HG03108 (cell line): ENCODE results near the gene RNF10.
"Not testable (repeated sequence)": the region's sequence is repeated elsewhere in the genome, so short reads cannot be mapped to it uniquely, and the experiment has no call there.

Experiments
- ATAC-seq: cut with Tn5 transposase; IDR thresholded peaks from one replicate; pipeline ENCODE4 v1.9.1; 2021; ENCODE audit warnings: moderate library complexity; ENCODE audit not compliant: unreplicated experiment

RNF10 gene

GRCh38 chr12:120534203-120534702 lies at the start of gene RNF10:
Gene RNF10 (plus strand): TSS chr12:120534356. CDS start chr12:120534812, 456 bp downstream.
- ATAC-seq, result peak; percentile 53

- no peak for ATAC-seq
Measured at GRCh38 chr12:120485961-120486881, 47.9 kb upstream of the RNF10 start.

GRCh38 chr12:120487552-120487951 lies 46.6 kb upstream of the RNF10 start:
- not testable (repeated sequence) for ATAC-seq

GRCh38 chr12:120488057-120488640 lies 46.0 kb upstream of the RNF10 start:
- no peak for ATAC-seq

GRCh38 chr12:120489018-120489417 lies 45.1 kb upstream of the RNF10 start:
- no peak for ATAC-seq

GRCh38 chr12:120490325-120490724 lies 43.8 kb upstream of the RNF10 start:
- no peak for ATAC-seq

- no peak for ATAC-seq
Measured at GRCh38 chr12:120490833-120491512, 43.2 kb upstream of the RNF10 start.

GRCh38 chr12:120495186-120495730 lies 38.9 kb upstream of the RNF10 start:
- ATAC-seq, result no peak

GRCh38 chr12:120495731-120496412 lies 38.3 kb upstream of the RNF10 start, which contains the start of gene DYNLL1:
Gene DYNLL1 (plus strand): TSS chr12:120496113. CDS start chr12:120496422, 309 bp downstream.
- ATAC-seq, result peak; percentile 91

- ATAC-seq, result no peak
Measured at GRCh38 chr12:120496413-120497340, 37.5 kb upstream of the RNF10 start.

GRCh38 chr12:120497524-120498150 lies 36.5 kb upstream of the RNF10 start:
- ATAC-seq, result no peak

- no peak for ATAC-seq
Measured at GRCh38 chr12:120498870-120499515, 35.2 kb upstream of the RNF10 start.

GRCh38 chr12:120500581-120500980 lies 33.6 kb upstream of the RNF10 start:
- ATAC-seq, result no peak

- no peak for ATAC-seq
Measured at GRCh38 chr12:120504587-120504986, 29.6 kb upstream of the RNF10 start.

GRCh38 chr12:120508537-120508936 lies 25.6 kb upstream of the RNF10 start:
- ATAC-seq, result no peak

- no peak for ATAC-seq
Measured at GRCh38 chr12:120514002-120514401, 20.2 kb upstream of the RNF10 start.

- ATAC-seq, result no peak
Measured at GRCh38 chr12:120515496-120515895, 18.7 kb upstream of the RNF10 start.

GRCh38 chr12:120519324-120519723 lies 14.8 kb upstream of the RNF10 start:
- ATAC-seq, result not testable (repeated sequence)
